OCI-LY7 (cell line): Measurements from ENCODE around the gene OGFR. TPM values are rescaled to one million over a fixed set of nuclear protein-coding genes. Genes with fewer than 3 reads are reported as not detected.
A peak's percentile ranks its signal among the peaks of the same experiment; 100 is the strongest.

Source experiments
- BruUV-seq: library from RNA; stranded (reverse); fragments of 400-500 nt; replicated peaks from 2 replicates; lab custom pipeline; 2021; lab: Mats Ljungman, UMichigan
- CTCF ChIA-PET: fragments of 300-600 bp; sonication (Branson Sonifier 250); formaldehyde crosslinking; loops from one replicate; lab custom pipeline; 2022; ENCODE audit warnings: antibody characterized with exemption; ENCODE audit not compliant: unreplicated experiment; lab: Charles Lee
- POLR2A ChIA-PET: fragments of 300-600 bp; sonication (Branson Sonifier 250); formaldehyde crosslinking; loops from one replicate; lab custom pipeline; 2022; ENCODE audit warnings: antibody characterized with exemption; lab: Charles Lee
- DNase-seq: peaks from one replicate; pipeline ENCODE4 v3.0.0-alpha.2; 2015; ENCODE audit warnings: low spot score
- H2AFZ ChIP-seq: fragments of 200-600 bp; sonication (generic), shearing (Covaris generic); 2 replicates; pipeline ENCODE4 v1.6.1; 2014; ENCODE audit warnings: mild to moderate bottlenecking, antibody characterized with exemption, low read length, moderate library complexity
- H3K27ac ChIP-seq: fragments of 200-600 bp; sonication (generic); 2 replicates; pipeline ENCODE4 v1.5.1; 2014; ENCODE audit warnings: mixed run types, low read depth, mild to moderate bottlenecking, moderate library complexity, low read length, inconsistent platforms; ENCODE audit not compliant: poor library complexity, severe bottlenecking
- H3K36me3 ChIP-seq: fragments of 200-600 bp; sonication (generic); 2 replicates; pipeline ENCODE4 v1.6.1; 2014; ENCODE audit warnings: mild to moderate bottlenecking, antibody characterized with exemption, low read length, moderate library complexity, mixed read lengths; ENCODE audit not compliant: insufficient read depth
- H3K4me1 ChIP-seq: fragments of 200-600 bp; sonication (generic); 2 replicates; pipeline ENCODE4 v1.5.1; 2014; ENCODE audit warnings: mild to moderate bottlenecking, low read length; ENCODE audit not compliant: insufficient read depth, poor library complexity, severe bottlenecking
- H3K4me2 ChIP-seq: fragments of 200-600 bp; sonication (generic); 2 replicates; pipeline ENCODE4 v1.6.1; 2014; ENCODE audit warnings: mild to moderate bottlenecking, low read length
- H3K4me3 ChIP-seq: fragments of 200-600 bp; sonication (generic); 2 replicates; pipeline ENCODE4 v1.5.1; 2014; ENCODE audit warnings: mild to moderate bottlenecking, low read depth, low read length; ENCODE audit not compliant: poor library complexity, severe bottlenecking
- H3K79me2 ChIP-seq: fragments of 200-600 bp; sonication (generic); 2 replicates; pipeline ENCODE4 v1.6.1; 2016; ENCODE audit warnings: low read depth, mild to moderate bottlenecking, low read length, moderate library complexity, mixed read lengths; ENCODE audit not compliant: insufficient read depth
- H3K9me2 ChIP-seq: fragments of 200-600 bp; sonication (generic); 2 replicates; pipeline ENCODE4 v1.6.1; 2016; ENCODE audit warnings: mild to moderate bottlenecking, low read length, mixed read lengths; ENCODE audit not compliant: insufficient read depth
- H3K9me3 ChIP-seq: fragments of 200-600 bp; sonication (generic); 2 replicates; pipeline ENCODE4 v1.6.1; 2014; ENCODE audit warnings: mild to moderate bottlenecking, mixed run types, low read length, mixed read lengths
- H4K20me1 ChIP-seq: fragments of 200-600 bp; sonication (generic); 2 replicates; pipeline ENCODE4 v1.6.1; 2014; ENCODE audit warnings: mild to moderate bottlenecking, antibody characterized with exemption, low read length, moderate library complexity, mixed read lengths; ENCODE audit not compliant: insufficient read depth
- CTCF ChIP-seq: fragments of 200-600 bp; sonication (generic); conservative IDR thresholded peaks from 2 replicates; pipeline ENCODE4 v1.5.1; 2014; ENCODE audit warnings: mild to moderate bottlenecking, antibody characterized with exemption, low read length, moderate library complexity, mixed read lengths
- EZH2phosphoT487 ChIP-seq: fragments of 200-600 bp; sonication (generic); IDR thresholded peaks from 2 replicates; pipeline ENCODE4 v1.6.1; 2018; ENCODE audit warnings: low read depth, borderline replicate concordance, mild to moderate bottlenecking, mixed run types, antibody characterized with exemption, low read length, moderate library complexity, mixed read lengths
- intact Hi-C: fragments of 100-400 bp; cut with micrococcal nuclease; formaldehyde crosslinking; loops from one replicate; pipeline ENCODE4 v1.10.0; 2022; ENCODE audit not compliant: unreplicated experiment
- total RNA-seq, 2 experiments: library from RNA; depleted of rRNA in 1 of 2; stranded (reverse); fragments of >200 nt in 1 of 2; shearing (Covaris generic) in 1 of 2; gene quantifications; 2 replicates each; pipeline ENCODE4 v1.2.3, GENCODE V29; 2014 to 2022

OGFR gene
- total RNA-seq, 2 experiments from 2014 or later = 64.8 to 69.9 TPM

GRCh38 chr20:62822788-62823651 lies 18.4 kb downstream of the OGFR start:
- no peaks in the 10 kb centered on the region for H3K79me2 ChIP-seq
- ChIA-PET CTCF (interaction anchor here (0.7 to 1.0 kb wide), 4 partner anchors 9 to 52 kb away, joined by 3 to 9 read pairs (median 4); no protein-coding TSS in a partner anchor), POLR2A (no interaction called here)
- H2AFZ ChIP-seq = no peak overlapping the region
- intact Hi-C loops = loop anchor here (1.0 to 2.0 kb wide), 3 partner anchors 24 to 186 kb away; no protein-coding TSS in a partner anchor
- no peaks in the 10 kb centered on the region for H4K20me1 ChIP-seq
- H3K9me2 ChIP-seq = no peaks in the 10 kb centered on the region
- H3K9me3 ChIP-seq = no peaks in the 10 kb centered on the region
- BruUV-seq = no TSS peak
- no peak overlapping the region for H3K27ac ChIP-seq
- peaks cover 7% of the 10 kb centered on the region for H3K4me1 ChIP-seq
- H3K4me2 ChIP-seq = no peak overlapping the region
- TF ChIP-seq EZH2phosphoT487 (no peak), CTCF (peak; percentile 88)
- no peak overlapping the region for H3K4me3 ChIP-seq
- peak; percentile 87 for DNase-seq
- H3K36me3 ChIP-seq = no peaks in the 10 kb centered on the region

- Histone ChIP-seq H3K4me3 (no peak overlapping the region), H3K4me1 (peaks cover 7% of the 10 kb centered on the region), H2AFZ (no peak overlapping the region), H3K36me3 (no peaks in the 10 kb centered on the region), H4K20me1 (no peaks in the 10 kb centered on the region), H3K27ac (no peak overlapping the region), H3K9me3 (no peaks in the 10 kb centered on the region), H3K79me2 (no peaks in the 10 kb centered on the region), H3K9me2 (no peaks in the 10 kb centered on the region), H3K4me2 (no peak overlapping the region)
- no peak for DNase-seq
- intact Hi-C loops = loop anchor here (1.0 to 2.0 kb wide), 2 partner anchors 77 to 185 kb away; no protein-coding TSS in a partner anchor
- ChIA-PET CTCF (interaction anchor here (1.0 kb wide), 1 partner anchor 23 kb away, joined by 9 read pairs; no protein-coding TSS in a partner anchor), POLR2A (no interaction called here)
- TF ChIP-seq EZH2phosphoT487 (no peak), CTCF (no peak)
- no TSS peak for BruUV-seq
Measured at GRCh38 chr20:62823688-62824475, 19.2 kb downstream of the OGFR start.
